Esophagus muscularis mucosa (tissue), 3 donors: ENCODE results near the gene UBASH3B.

Experiments used
- CTCF ChIP-seq, 3 experiments: fragments of 200-600 bp in 2 of 3; fragments of 450-650 bp in 1 of 3; sonication (generic) in 2 of 3; IDR thresholded peaks; one replicate each; pipeline ENCODE4 v1.5.1; 2017 to 2019; ENCODE audit warnings: antibody characterized with exemption in 3 of 3, mild to moderate bottlenecking in 2 of 3, moderate library complexity in 1 of 3
- POLR2AphosphoS5 ChIP-seq, 2 donors: sonication (generic); formaldehyde crosslinking; IDR thresholded peaks; one replicate each; pipeline ENCODE4 v1.6.1; 2017; ENCODE audit warnings: antibody characterized with exemption in 2 of 2

- no peak for TF ChIP-seq CTCF (IDR thresholded peaks at IDR 0.05)
- TF ChIP-seq POLR2AphosphoS5 (IDR thresholded peaks at IDR 0.05), result no peak
Observed at GRCh38 chr11:122677256-122677655, 21.7 kb downstream of the UBASH3B start.
